Lung (tissue), 12 donors: ENCODE data around the gene LCE7A. TPM values are rescaled to one million over a fixed set of nuclear protein-coding genes. Genes with fewer than 3 reads are reported as not detected.
A peak's percentile ranks its signal among the peaks of the same experiment; 100 is the strongest.

Experiments
- ATAC-seq: fragments of 200-7000 bp; cut with Tn5 transposase; one replicate; pipeline ENCODE4 v1.9.1; 2020; ENCODE audit warnings: moderate number of reproducible peaks; ENCODE audit not compliant: insufficient read depth, low FRiP score
- DNase-seq, 3 donors: peaks; one replicate each; pipeline ENCODE4 v3.0.0-alpha.2; 2013 to 2017
- H3K27ac ChIP-seq, 2 donors: one replicate each; pipeline ENCODE4 v1.5.1; 2013; ENCODE audit warnings: mild to moderate bottlenecking in 2 of 2, moderate library complexity in 2 of 2, control low read depth in 1 of 2, inconsistent platforms in 1 of 2, low read depth in 1 of 2, low read length in 1 of 2
- H3K27me3 ChIP-seq, 3 donors: one replicate each; pipeline ENCODE4 v1.5.1; 2013; ENCODE audit warnings: low read length in 2 of 3; ENCODE audit not compliant: control insufficient read depth in 3 of 3, insufficient read depth in 3 of 3
- H3K36me3 ChIP-seq, 4 donors: one replicate each; pipeline ENCODE4 v1.5.1; 2013; ENCODE audit warnings: low read length in 4 of 4, mild to moderate bottlenecking in 1 of 4, moderate library complexity in 1 of 4; ENCODE audit not compliant: control insufficient read depth in 4 of 4, insufficient read depth in 4 of 4
- H3K4me1 ChIP-seq, 5 donors: one replicate each; pipeline ENCODE4 v1.5.1; 2013; ENCODE audit warnings: low read length in 5 of 5, mild to moderate bottlenecking in 2 of 5, moderate library complexity in 1 of 5; ENCODE audit not compliant: control insufficient read depth in 5 of 5, insufficient read depth in 5 of 5
- H3K4me3 ChIP-seq: one replicate; pipeline ENCODE4 v1.5.1; 2013; ENCODE audit warnings: mild to moderate bottlenecking, control low read depth, moderate library complexity
- H3K9ac ChIP-seq, 2 donors: one replicate each; pipeline ENCODE4 v1.5.1; 2013; ENCODE audit warnings: low read length in 2 of 2, control low read depth in 1 of 2; ENCODE audit not compliant: insufficient read depth in 1 of 2
- H3K9me3 ChIP-seq, 4 donors: one replicate each; pipeline ENCODE4 v1.5.1; 2013; ENCODE audit warnings: low read length in 3 of 4, mild to moderate bottlenecking in 1 of 4, moderate library complexity in 1 of 4; ENCODE audit not compliant: control insufficient read depth in 4 of 4, insufficient read depth in 3 of 4
- WGBS, 2 donors: extraction: QIAGEN DNeasy Blood & Tissue Kit; methylation state at CpG; one replicate each; pipeline ENCODE4 v1.1.7; 2013; 5-methylcytosine and 5-hydroxymethylcytosine counted together
- polyA plus RNA-seq, 2 donors: library from polyadenylated mRNA; stranded (reverse); fragments of 200-250 nt; gene quantifications; one replicate each; pipeline ENCODE4 v1.2.1, GENCODE V29; 2013
- total RNA-seq, 2 donors: library from RNA; depleted of rRNA in 1 of 2; stranded (reverse); fragments of >200 nt in 1 of 2; gene quantifications; one replicate each; pipeline ENCODE4 v1.2.1, GENCODE V29; 2014 to 2021
- TF ChIP-seq, protein P1 (sequence below): IDR thresholded peaks from 2 replicates; pipeline ENCODE4 v1.5.1; 2012; ENCODE audit warnings: mild to moderate bottlenecking; ENCODE audit errors: control extremely low read depth, extremely low read depth
- donor health status: control.
- donor health status: control.
- donor health status: Bipolar disorder and iron deficiency.
- donor health status: healthy.
- donor health status: DM: yes; HTN: yes; CAD: no.

Gene LCE7A
- total and polyA plus RNA-seq, 4 donors = not detected

DNA sequence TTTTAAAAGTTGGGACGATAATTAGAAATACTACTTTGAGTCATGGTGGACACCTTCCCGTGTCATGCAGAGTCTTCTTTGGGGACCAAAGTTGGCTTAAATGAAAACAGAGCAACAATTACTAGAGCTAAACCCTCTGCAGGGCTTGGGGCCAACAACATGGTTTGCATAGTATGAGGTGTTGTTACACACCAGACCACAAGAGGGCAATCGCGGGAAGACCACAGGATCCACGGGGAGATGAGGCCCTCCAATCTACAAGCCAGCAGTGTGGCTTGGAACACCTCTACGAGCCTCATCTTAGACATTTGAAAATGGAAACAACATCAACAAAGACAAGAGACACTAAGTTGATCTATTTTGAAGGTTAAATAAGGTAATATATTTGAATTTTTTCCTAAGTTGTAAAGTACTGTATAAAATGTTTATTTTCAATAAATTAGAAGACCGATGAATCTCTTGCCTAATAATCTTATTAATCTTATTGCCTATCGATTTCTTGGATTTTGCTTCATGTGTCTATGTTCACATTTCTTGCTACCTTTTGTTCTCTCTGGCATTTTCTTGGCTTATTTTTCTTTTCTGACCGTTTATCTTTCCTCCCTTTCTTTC lies 10.1 kb downstream of the LCE7A start:
- DNase-seq = peak; percentile 8 to 67 (median 50)
- no peaks in the 10 kb centered on the region for H3K27me3 ChIP-seq
- H3K9ac ChIP-seq = no peak overlapping the region
- peaks cover 0 to 3% (median 0%) of the 10 kb centered on the region in 5 donors for H3K4me1 ChIP-seq
- H3K4me3 ChIP-seq = no peak overlapping the region
- 32 to 35% methylated on average over 9 of the region's 9 CpGs for WGBS, 2 donors
- H3K36me3 ChIP-seq = no peaks in the 10 kb centered on the region
- no peak overlapping the region for H3K27ac ChIP-seq
- ATAC-seq = peak; percentile 65
- no peaks in the 10 kb centered on the region for H3K9me3 ChIP-seq
- TF ChIP-seq, protein P1, sequence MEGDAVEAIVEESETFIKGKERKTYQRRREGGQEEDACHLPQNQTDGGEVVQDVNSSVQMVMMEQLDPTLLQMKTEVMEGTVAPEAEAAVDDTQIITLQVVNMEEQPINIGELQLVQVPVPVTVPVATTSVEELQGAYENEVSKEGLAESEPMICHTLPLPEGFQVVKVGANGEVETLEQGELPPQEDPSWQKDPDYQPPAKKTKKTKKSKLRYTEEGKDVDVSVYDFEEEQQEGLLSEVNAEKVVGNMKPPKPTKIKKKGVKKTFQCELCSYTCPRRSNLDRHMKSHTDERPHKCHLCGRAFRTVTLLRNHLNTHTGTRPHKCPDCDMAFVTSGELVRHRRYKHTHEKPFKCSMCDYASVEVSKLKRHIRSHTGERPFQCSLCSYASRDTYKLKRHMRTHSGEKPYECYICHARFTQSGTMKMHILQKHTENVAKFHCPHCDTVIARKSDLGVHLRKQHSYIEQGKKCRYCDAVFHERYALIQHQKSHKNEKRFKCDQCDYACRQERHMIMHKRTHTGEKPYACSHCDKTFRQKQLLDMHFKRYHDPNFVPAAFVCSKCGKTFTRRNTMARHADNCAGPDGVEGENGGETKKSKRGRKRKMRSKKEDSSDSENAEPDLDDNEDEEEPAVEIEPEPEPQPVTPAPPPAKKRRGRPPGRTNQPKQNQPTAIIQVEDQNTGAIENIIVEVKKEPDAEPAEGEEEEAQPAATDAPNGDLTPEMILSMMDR = peak; percentile 22

DNA sequence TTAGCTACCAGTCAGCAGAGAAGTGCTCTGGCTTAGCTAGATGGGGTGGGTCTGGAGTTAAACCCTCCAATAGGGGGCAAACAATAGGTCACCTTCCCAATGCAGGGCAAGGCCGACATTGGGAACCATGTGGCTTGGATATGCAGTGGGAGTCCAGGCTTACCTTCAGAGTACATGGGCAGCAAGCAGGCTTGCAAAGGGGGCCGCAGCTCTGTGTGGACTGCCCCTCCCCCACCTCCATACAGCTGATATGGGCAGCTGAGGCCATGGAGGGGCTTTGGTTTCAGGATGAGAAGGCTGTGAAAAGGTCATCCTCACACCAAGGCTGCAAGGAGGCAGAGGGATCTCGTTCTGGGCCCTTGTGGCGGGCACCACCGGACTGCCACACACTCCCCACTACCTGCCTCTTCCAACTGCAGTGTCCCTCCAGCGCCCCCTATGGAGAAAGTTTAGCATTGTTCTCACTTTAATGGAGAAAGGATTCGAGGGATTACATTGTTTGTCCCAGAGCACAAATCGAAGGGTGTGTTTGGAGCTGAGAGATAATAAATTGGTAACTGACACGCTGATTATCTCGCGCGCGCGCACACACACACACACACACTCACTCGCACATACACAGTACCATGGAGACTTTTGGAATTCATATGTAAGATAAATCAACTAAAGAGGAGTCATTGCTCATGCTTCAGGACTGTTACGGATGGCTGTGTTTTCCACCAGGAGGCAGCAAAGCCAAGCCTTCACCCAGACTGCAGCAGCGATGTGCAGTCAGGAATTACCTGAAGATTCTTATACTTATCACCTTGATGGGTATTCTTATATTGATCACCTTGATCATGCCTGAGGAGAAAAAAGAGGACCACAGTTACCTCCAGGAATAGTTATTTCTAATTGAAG lies 11.3 kb downstream of the LCE7A start:
- TF ChIP-seq, protein P1 = no peak
- Histone ChIP-seq H3K9me3 (peaks cover 0 to 1% (median 0%) of the 10 kb centered on the region in 4 donors), H3K4me1 (no peaks in the 10 kb centered on the region), H3K27me3 (no peaks in the 10 kb centered on the region), H3K4me3 (no peak overlapping the region), H3K27ac (no peak overlapping the region), H3K36me3 (no peaks in the 10 kb centered on the region), H3K9ac (no peak overlapping the region)
- ATAC-seq = no peak
- no peak for DNase-seq
- 45 to 55% methylated on average over 17 of the region's 17 CpGs for WGBS, 2 donors

DNA sequence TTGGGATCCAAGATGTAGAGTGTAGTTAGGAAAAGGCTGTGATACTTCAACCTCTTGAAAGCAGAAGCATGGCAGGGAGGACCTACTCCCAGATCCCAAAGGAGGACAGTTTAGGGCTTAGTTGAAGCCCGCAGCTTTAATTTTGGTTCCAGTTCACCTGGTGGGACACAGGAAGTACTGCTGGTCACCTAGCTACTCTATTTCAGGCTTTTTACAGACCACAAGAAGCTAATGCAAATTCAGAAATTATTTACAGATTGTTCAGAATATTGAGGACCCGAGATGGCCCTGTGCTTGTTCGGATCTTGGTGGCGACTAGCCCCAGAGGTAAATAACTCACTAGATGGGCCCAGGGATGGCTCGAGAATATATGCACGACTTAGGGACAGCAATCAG lies 11.9 kb downstream of the LCE7A start:
- WGBS, 2 donors = 84 to 91% methylated on average over 6 of the region's 6 CpGs
- H3K4me3 ChIP-seq = no peak overlapping the region

More for the DNA sequence above, 11.9 kb downstream of the LCE7A start:
- Histone ChIP-seq H3K27ac (no peak overlapping the region), H3K36me3 (no peaks in the 10 kb centered on the region), H3K27me3 (no peaks in the 10 kb centered on the region), H3K9me3 (peaks cover 0 to 1% (median 0%) of the 10 kb centered on the region in 4 donors), H3K4me1 (no peaks in the 10 kb centered on the region), H3K9ac (no peak overlapping the region)
- ATAC-seq (no peak), DNase-seq (no peak)
- TF ChIP-seq, protein P1 = no peak
